DMS114 treated with DMSO at 0.1 percent for 48 hours (cell line): Measurements from ENCODE around the gene ATP1B2.
"Not testable (repeated sequence)": the region's sequence is repeated elsewhere in the genome, so short reads cannot be mapped to it uniquely, and the experiment has no call there.

Experiments used
- DNase-seq: peaks from one replicate; lab custom pipeline; 2025; ENCODE audit not compliant: unreplicated experiment; lab: John Stamatoyannopoulos, UW

ATP1B2 gene

GRCh38 chr17:7650509-7651096 lies at the start of gene ATP1B2:
Gene ATP1B2, plus strand, starts transcription at chr17:7650926. Its CDS starts 593 bp downstream, at chr17:7651519.
- DNase-seq, result peak; percentile 27

GRCh38 chr17:7606280-7606679 lies 44.4 kb upstream of the ATP1B2 start:
- no peak for DNase-seq

- DNase-seq, result no peak
Measured at GRCh38 chr17:7610641-7611040, 40.1 kb upstream of the ATP1B2 start.

- no peak for DNase-seq
Measured at GRCh38 chr17:7611635-7612293, 39.0 kb upstream of the ATP1B2 start.

- DNase-seq, result no peak
Measured at GRCh38 chr17:7612294-7612640, 38.5 kb upstream of the ATP1B2 start.

GRCh38 chr17:7613769-7614424 lies 36.8 kb upstream of the ATP1B2 start:
- no peak for DNase-seq

- DNase-seq, result peak; percentile 99
Measured at GRCh38 chr17:7614425-7615264, 36.1 kb upstream of the ATP1B2 start, which contains the start of gene FXR2. Gene FXR2, minus strand, starts transcription at chr17:7614897. Its CDS starts 365 bp downstream, at chr17:7614532.

- DNase-seq, result no peak
Measured at GRCh38 chr17:7615265-7615747, 35.4 kb upstream of the ATP1B2 start.

- no peak for DNase-seq
Measured at GRCh38 chr17:7618608-7619007, 32.1 kb upstream of the ATP1B2 start.

- no peak for DNase-seq
Measured at GRCh38 chr17:7620835-7621234, 29.9 kb upstream of the ATP1B2 start.

- no peak for DNase-seq
Measured at GRCh38 chr17:7623661-7624060, 27.1 kb upstream of the ATP1B2 start.

GRCh38 chr17:7625749-7626148 lies 25.0 kb upstream of the ATP1B2 start:
- not testable (repeated sequence) for DNase-seq

- DNase-seq, result no peak
Measured at GRCh38 chr17:7626307-7626706, 24.4 kb upstream of the ATP1B2 start.

GRCh38 chr17:7626956-7627249 lies 23.8 kb upstream of the ATP1B2 start:
- no peak for DNase-seq

- DNase-seq, result peak; percentile 77
Measured at GRCh38 chr17:7627250-7628121, 23.2 kb upstream of the ATP1B2 start, which contains the start of gene SAT2. Gene SAT2, minus strand, starts transcription at chr17:7627821. Its CDS starts 186 bp downstream, at chr17:7627635.

- no peak for DNase-seq
Measured at GRCh38 chr17:7629939-7630571, 20.7 kb upstream of the ATP1B2 start, which contains the start of gene SHBG. Gene SHBG, plus strand, starts transcription at chr17:7630135. Its CDS starts 38 bp downstream, at chr17:7630173.

- no peak for DNase-seq
Measured at GRCh38 chr17:7631398-7632380, 19.0 kb upstream of the ATP1B2 start.

- peak; percentile 45 for DNase-seq
Measured at GRCh38 chr17:7632492-7632894, 18.2 kb upstream of the ATP1B2 start.

GRCh38 chr17:7633093-7633492 lies 17.6 kb upstream of the ATP1B2 start:
- DNase-seq, result no peak
